RWPE2 (cell line): Measurements from ENCODE around the gene FASTKD1.
A peak's percentile ranks its signal among the peaks of the same experiment; 100 is the strongest.

Source experiments
- ATAC-seq: fragments of 200-7000 bp; cut with Tn5 transposase; 3 replicates; pipeline ENCODE4 v1.9.1; 2021; ENCODE audit warnings: low read depth
- DNase-seq: peaks from one replicate; pipeline ENCODE4 v3.0.0-alpha.2; 2020; ENCODE audit warnings: low spot score
- H3K27ac ChIP-seq: fragments of 450-650 bp; 2 replicates; pipeline ENCODE4 v1.5.1; 2017; ENCODE audit warnings: mild to moderate bottlenecking; ENCODE audit not compliant: poor library complexity, severe bottlenecking
- H3K27me3 ChIP-seq: fragments of 250-450 bp; sonication (Bioruptor Pico); 2 replicates; pipeline ENCODE4 v1.5.1; 2021; ENCODE audit warnings: mild to moderate bottlenecking, moderate library complexity; ENCODE audit not compliant: insufficient read depth, poor library complexity, severe bottlenecking
- H3K36me3 ChIP-seq: fragments of 250-450 bp; sonication (Bioruptor Pico); 2 replicates; pipeline ENCODE4 v1.5.1; 2020; ENCODE audit warnings: low read depth, mild to moderate bottlenecking, moderate library complexity
- H3K4me1 ChIP-seq: fragments of 250-450 bp; sonication (Bioruptor Pico); 2 replicates; pipeline ENCODE4 v1.5.1; 2021; ENCODE audit warnings: mild to moderate bottlenecking, moderate library complexity; ENCODE audit not compliant: insufficient read depth, poor library complexity, severe bottlenecking
- H3K4me3 ChIP-seq: fragments of 250-450 bp; sonication (Bioruptor Pico); 2 replicates; pipeline ENCODE4 v1.5.1; 2021; ENCODE audit warnings: mild to moderate bottlenecking, moderate library complexity; ENCODE audit not compliant: severe bottlenecking
- H3K9me3 ChIP-seq: fragments of 250-450 bp; sonication (Bioruptor Pico); 2 replicates; pipeline ENCODE4 v1.5.1; 2021; ENCODE audit warnings: mild to moderate bottlenecking, moderate library complexity; ENCODE audit not compliant: severe bottlenecking
- TF ChIP-seq, protein P1 (sequence below): fragments of 450-650 bp; IDR thresholded peaks from one replicate; pipeline ENCODE4 v1.5.1; 2017; ENCODE audit warnings: mild to moderate bottlenecking, moderate library complexity; ENCODE audit not compliant: poor library complexity, severe bottlenecking

The FASTKD1 gene

DNA sequence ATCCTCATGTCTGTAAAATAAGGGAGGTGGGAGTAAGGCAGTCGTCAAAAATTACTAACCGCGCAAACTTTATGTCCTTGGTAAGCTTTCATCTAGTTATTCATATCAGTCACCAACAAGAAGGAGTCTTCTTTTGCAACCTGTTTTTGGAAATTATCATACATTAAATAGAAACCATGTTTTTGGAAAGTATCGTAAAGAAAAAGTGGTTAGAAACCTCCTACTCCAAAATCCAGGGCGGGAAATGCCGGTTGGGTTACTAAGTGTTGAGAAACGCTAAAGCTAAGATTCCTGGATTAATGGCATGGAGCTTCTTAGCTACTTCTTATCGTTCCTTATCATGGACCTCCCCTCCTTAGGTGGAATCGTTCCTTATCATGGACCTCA, 93.6 kb downstream of the FASTKD1 start:
- TF ChIP-seq, protein P1, sequence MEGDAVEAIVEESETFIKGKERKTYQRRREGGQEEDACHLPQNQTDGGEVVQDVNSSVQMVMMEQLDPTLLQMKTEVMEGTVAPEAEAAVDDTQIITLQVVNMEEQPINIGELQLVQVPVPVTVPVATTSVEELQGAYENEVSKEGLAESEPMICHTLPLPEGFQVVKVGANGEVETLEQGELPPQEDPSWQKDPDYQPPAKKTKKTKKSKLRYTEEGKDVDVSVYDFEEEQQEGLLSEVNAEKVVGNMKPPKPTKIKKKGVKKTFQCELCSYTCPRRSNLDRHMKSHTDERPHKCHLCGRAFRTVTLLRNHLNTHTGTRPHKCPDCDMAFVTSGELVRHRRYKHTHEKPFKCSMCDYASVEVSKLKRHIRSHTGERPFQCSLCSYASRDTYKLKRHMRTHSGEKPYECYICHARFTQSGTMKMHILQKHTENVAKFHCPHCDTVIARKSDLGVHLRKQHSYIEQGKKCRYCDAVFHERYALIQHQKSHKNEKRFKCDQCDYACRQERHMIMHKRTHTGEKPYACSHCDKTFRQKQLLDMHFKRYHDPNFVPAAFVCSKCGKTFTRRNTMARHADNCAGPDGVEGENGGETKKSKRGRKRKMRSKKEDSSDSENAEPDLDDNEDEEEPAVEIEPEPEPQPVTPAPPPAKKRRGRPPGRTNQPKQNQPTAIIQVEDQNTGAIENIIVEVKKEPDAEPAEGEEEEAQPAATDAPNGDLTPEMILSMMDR, result no peak
- ATAC-seq (no peak), DNase-seq (no peak)
- Histone ChIP-seq H3K36me3 (peaks cover 5% of the 10 kb centered on the region; the same call in 1 of the 2 replicates), H3K9me3 (no peaks in the 10 kb centered on the region), H3K4me1 (peaks cover 3% of the 10 kb centered on the region), H3K27me3 (no peaks in the 10 kb centered on the region), H3K4me3 (peak overlapping the region; percentile 47), H3K27ac (no peak overlapping the region)
